UCSD-AML1 (cell line): ENCODE measurements around the gene SPG11.
"Not testable (repeated sequence)": the region's sequence is repeated elsewhere in the genome, so short reads cannot be mapped to it uniquely, and the experiment has no call there.

Experiments
- DNase-seq: peaks from one replicate; lab custom pipeline; 2025; ENCODE audit not compliant: unreplicated experiment; lab: John Stamatoyannopoulos, UW

Gene SPG11

GRCh38 chr15:44532689-44533088 is 130.8 kb downstream of the SPG11 start:
- no peak for DNase-seq

GRCh38 chr15:44532275-44532674 is 131.2 kb downstream of the SPG11 start:
- not testable (repeated sequence) for DNase-seq

- no peak for DNase-seq
Observed at GRCh38 chr15:44530653-44531052, 132.8 kb downstream of the SPG11 start.

GRCh38 chr15:44529864-44530604 is 133.4 kb downstream of the SPG11 start:
- no peak for DNase-seq

- DNase-seq = no peak
Observed at GRCh38 chr15:44527241-44527640, 136.2 kb downstream of the SPG11 start.

- DNase-seq = no peak
Observed at GRCh38 chr15:44525018-44525417, 138.4 kb downstream of the SPG11 start.

GRCh38 chr15:44519537-44519936 is 143.9 kb downstream of the SPG11 start:
- no peak for DNase-seq

GRCh38 chr15:44516436-44516835 is 147.0 kb downstream of the SPG11 start:
- DNase-seq = no peak
